Measurements from ENCODE around the gene ZFTA.

DNA sequence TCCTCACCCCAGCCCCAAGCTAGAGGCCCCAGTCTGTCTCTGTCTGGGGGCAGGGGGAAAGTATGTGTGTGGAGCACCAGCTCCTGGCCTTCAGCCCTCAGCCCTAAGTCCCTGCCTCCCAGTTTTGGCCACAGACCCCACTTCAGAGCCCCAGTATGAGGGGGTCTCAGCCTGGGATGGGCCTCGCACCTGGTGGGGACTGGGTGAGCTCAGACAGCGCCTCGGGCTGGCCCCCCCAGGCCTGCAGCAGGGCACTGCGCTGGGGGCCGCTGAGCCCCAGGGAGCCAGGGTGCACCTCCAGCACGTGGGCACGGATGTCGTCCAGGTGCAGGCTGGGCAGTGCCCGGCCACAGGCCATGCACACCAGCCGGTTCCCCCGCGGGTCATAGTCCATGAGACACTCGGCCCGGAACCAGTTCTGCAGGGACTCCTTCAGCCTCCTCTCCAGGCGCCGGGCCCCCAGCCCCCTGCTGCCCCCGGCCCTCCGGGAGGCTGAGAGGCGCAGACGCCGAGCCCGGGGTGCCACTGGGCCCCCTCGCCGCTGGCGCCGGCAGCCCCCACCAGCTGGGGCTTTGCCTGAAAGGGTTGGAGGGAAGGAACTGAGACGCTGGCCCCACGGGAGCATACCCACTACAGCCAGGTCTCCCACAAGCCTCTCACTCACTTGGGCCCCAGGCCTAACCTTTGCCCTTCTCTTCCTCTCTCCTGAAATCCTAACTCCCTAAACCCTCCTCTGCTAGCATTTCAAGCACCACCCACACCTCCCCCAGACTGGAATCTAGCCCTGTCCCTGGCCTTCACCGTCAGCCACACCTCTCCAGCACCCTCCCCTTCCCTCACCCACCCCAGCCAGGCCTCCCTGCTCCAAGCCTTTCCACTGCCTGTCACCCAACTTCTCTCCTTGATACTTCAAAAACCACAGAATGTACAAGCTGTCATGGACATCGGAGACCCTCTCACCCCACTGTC is 3.6 kb downstream of the ZFTA start:
- no peak for TF ChIP-seq POLR2A (IDR thresholded peaks at IDR 0.05)
- TF ChIP-seq, protein P1, sequence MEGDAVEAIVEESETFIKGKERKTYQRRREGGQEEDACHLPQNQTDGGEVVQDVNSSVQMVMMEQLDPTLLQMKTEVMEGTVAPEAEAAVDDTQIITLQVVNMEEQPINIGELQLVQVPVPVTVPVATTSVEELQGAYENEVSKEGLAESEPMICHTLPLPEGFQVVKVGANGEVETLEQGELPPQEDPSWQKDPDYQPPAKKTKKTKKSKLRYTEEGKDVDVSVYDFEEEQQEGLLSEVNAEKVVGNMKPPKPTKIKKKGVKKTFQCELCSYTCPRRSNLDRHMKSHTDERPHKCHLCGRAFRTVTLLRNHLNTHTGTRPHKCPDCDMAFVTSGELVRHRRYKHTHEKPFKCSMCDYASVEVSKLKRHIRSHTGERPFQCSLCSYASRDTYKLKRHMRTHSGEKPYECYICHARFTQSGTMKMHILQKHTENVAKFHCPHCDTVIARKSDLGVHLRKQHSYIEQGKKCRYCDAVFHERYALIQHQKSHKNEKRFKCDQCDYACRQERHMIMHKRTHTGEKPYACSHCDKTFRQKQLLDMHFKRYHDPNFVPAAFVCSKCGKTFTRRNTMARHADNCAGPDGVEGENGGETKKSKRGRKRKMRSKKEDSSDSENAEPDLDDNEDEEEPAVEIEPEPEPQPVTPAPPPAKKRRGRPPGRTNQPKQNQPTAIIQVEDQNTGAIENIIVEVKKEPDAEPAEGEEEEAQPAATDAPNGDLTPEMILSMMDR (IDR thresholded peaks at IDR 0.05), result no peak
